ENCODE measurements around the gene PIP5K1A.
"Not testable (repeated sequence)": the region's sequence is repeated elsewhere in the genome, so short reads cannot be mapped to it uniquely, and the experiment has no call there.

The PIP5K1A gene

GRCh38 chr1:151254217-151255213 lies 56.2 kb downstream of the PIP5K1A start, which contains the start of gene PSMD4:
PSMD4 (plus strand) TSS chr1:151254734; CDS start chr1:151254783, 49 bp downstream.
- DNase-seq (ENCODE audit: low spot score), result peak; percentile 95

DNA sequence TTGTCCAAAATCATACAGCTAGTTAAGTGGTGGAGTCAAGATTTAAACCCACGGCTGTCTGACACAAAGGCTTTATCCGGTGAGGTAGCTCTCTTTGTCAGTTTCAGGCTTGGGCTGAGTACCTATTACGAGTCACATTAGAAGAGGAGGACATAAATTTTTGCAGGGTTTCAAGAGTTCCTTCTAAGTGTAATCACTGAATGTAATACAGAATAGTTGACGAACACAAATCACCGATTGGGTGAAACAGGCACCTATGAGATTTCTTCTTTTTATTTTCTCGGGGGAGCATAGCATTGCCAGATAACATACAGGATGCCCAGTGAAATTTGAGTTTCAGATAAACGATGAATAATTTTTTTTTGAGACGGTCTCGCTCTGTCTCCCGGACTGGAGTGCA lies 57.0 kb downstream of the PIP5K1A start:
- peak; percentile 29 for DNase-seq (ENCODE audit: low spot score)

GRCh38 chr1:151259351-151259750 lies 61.0 kb downstream of the PIP5K1A start:
- DNase-seq (ENCODE audit: low spot score), result no peak

GRCh38 chr1:151265446-151266236 lies 67.3 kb downstream of the PIP5K1A start:
- no peak for DNase-seq (ENCODE audit: low spot score)

GRCh38 chr1:151266315-151266714 lies 68.0 kb downstream of the PIP5K1A start:
- no peak for DNase-seq (ENCODE audit: low spot score)

DNA sequence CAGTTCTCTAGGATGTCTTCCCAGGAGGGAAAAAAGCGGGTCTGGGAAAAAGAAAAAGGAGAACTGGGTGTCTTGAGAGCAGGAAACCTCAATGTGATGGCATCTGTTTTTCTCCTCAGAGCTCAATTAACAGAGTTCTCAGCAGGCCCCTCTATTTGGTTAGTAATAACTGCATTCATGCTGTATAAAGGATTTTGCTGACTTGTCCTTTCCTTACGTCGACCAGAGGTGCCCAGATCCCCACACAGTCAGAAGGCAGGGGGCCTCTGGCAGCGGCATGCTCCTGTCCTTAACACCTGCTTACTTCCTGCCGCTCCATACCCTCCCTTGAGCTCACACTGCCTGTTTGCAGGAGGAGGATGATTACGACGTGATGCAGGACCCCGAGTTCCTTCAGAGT lies 68.5 kb downstream of the PIP5K1A start:
- DNase-seq (ENCODE audit: low spot score), result no peak

GRCh38 chr1:151267760-151268159 lies 69.4 kb downstream of the PIP5K1A start:
- no peak for DNase-seq (ENCODE audit: low spot score)

GRCh38 chr1:151273924-151274466 lies 75.6 kb downstream of the PIP5K1A start:
- DNase-seq (ENCODE audit: low spot score), result no peak

GRCh38 chr1:151275341-151275740 lies 77.0 kb downstream of the PIP5K1A start:
- not testable (repeated sequence) for DNase-seq (ENCODE audit: low spot score)

DNA sequence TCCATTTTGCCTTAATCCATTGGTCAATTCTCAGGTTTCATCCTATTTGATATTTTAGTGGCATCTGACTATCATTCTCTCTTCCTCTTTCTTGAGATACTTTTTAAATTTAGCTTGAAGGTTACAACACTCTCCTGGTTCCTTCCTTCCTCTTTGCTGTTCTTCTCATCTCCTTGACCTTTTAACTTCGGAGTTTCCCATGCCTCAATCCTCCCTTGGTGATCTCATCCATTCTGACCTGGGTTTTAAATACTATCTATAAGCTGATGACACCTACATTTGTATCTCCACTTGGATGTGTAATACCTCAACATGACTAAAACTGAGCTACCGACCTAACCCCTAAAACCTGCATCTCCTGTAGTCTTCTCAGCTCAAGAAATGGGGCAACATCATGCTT lies 78.9 kb downstream of the PIP5K1A start:
- DNase-seq (ENCODE audit: low spot score), result no peak

DNA sequence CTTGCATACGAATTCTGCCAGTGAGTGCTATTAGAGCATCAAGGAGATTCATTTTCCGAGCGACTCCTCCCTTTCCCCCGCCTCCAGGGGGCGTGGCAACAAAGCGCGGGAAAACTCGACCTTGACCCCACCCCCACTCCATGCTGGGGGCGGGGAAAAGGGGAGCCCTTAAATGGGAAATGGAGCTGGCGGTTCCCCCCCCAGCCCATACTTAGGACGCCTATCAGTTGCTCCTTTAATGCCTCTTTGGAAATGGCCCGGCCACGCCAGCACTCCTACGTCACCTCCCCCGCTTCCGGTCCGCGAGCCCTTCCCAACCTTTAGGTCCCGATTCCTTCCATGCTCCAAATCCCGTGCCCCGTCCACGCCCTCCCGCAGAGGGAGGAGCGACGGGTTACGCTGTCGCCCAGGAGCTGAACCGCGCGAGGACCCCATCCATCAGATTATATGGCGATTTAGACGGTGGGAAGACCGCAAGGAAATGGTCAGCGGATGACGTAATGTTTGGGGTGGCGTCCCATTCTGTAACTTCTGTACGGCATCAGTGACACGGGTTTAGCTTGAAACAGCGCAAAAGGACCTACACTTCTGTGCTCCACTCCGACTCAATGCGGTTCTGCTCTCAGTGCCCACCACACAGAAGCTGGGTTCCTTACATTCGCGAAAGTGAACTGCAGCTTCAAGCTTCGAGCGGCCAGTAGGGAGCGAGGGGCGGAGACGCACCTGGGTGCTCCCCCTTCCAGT lies 83.0 kb downstream of the PIP5K1A start:
- peak; percentile 95 for DNase-seq (ENCODE audit: low spot score)

DNA sequence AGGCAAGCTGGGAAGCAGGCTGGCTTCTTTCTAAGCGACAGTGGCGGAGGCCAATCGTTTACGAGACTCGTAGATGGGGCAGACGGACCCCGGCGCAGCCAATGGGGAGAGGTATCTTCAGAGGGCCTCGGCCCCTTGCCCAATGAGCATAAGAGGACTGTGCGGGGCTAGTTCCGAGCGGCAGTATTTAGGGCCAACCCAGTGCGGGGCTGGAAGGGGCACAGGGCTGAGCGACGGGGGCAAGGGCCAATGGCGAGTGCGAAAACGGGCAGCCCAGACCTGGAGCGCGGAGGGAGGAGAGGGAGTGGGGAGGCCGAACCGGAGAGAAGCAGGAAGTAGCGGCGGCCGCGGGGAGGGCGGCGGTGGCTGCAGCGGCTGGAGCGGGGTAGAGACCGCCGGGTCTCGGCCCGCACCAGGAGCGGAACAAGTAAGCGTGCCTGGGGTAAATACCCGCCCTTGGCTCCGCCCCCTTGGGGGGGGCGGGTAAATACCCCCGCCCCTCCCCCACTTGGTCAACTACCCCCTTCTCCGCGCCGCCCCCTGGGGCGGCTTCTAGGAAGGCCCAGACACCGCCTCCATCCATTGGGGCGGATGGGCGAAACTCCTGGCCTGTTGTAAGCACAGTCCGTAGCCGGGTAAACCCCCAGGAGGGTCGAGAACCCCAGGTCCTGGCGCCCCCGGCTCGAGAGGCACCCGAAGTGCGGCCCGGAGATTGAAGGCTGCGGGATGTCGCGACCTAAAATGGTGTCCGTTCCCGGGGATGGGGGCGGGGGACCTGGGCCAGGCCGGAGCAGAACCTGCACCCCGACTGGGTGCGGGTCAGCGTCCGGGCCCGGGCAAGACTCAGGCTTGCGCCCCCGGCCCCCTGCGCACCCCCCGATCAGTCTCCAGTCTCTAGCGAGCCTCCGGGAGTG lies 83.9 kb downstream of the PIP5K1A start, which contains the start of gene ZNF687:
TSS of gene ZNF687 (plus strand) at position 331 of the 914 bp plus-strand sequence. CDS start 3,993 bp downstream, outside the sequence.
- peak; percentile 96 for DNase-seq (ENCODE audit: low spot score)

GRCh38 chr1:151282883-151283725 lies 84.8 kb downstream of the PIP5K1A start:
- DNase-seq (ENCODE audit: low spot score), result no peak

DNA sequence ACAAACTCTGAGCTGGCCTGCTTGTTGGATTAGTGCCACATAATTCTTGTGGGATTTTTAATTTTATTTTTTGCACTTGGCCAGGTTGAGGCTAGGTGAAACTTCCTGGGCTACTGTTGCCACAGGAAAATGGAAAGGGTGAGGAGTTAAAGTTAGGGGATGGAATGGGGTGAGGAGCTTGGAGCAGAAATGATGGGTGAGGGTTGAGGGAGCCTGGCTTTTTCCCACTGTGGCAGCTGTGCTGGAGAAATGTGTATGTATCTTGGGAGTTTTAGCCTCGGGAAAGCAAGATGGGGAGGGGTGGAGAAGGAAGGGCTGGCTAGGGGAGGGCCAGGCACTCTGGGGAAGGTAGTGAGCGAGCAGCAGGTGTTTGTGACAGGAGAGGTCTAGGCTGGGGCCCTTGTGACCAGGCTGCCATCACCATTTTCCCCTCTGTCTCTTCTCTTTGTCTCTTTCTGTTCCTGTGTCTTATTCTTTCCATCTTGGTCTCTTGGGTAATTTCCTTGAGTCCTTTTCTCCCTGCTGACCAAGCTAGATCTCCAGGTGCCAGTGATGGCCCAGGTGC lies 85.7 kb downstream of the PIP5K1A start:
- no peak for DNase-seq (ENCODE audit: low spot score)

GRCh38 chr1:151286619-151287340 lies 88.4 kb downstream of the PIP5K1A start:
- DNase-seq (ENCODE audit: low spot score), result no peak

DNA sequence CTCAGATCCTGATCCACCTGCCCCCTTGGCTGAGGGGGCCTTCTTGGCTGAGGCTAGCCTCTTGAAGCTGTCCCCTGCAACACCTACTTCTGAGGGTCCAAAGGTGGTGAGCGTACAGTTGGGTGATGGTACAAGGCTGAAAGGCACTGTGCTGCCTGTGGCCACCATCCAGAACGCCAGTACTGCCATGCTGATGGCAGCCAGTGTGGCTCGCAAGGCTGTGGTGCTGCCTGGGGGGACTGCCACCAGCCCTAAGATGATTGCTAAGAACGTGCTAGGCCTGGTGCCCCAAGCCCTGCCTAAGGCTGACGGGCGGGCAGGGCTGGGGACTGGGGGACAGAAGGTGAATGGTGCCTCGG lies 89.0 kb downstream of the PIP5K1A start:
- no peak for DNase-seq (ENCODE audit: low spot score)

DNA sequence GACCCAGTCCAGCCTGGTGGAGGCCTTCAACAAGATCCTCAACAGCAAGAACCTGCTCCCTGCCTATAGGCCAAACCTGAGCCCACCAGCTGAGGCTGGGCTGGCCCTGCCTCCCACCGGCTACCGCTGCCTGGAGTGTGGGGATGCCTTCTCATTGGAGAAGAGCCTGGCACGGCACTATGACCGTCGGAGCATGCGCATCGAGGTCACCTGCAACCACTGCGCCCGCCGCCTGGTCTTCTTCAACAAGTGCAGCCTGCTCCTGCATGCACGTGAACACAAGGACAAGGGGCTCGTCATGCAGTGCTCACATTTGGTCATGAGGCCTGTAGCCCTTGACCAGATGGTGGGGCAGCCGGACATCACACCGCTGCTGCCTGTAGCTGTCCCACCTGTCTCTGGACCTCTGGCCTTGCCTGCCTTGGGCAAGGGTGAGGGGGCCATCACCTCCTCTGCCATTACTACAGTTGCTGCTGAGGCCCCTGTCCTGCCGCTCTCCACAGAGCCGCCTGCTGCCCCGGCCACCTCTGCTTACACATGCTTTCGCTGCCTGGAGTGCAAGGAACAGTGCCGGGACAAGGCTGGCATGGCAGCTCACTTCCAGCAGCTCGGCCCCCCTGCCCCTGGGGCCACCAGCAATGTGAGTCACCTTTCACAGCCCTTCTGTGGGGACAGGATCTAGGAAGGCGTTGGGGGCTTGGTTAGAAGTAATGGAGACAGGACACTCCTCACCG lies 89.6 kb downstream of the PIP5K1A start:
- no peak for DNase-seq (ENCODE audit: low spot score)

DNA sequence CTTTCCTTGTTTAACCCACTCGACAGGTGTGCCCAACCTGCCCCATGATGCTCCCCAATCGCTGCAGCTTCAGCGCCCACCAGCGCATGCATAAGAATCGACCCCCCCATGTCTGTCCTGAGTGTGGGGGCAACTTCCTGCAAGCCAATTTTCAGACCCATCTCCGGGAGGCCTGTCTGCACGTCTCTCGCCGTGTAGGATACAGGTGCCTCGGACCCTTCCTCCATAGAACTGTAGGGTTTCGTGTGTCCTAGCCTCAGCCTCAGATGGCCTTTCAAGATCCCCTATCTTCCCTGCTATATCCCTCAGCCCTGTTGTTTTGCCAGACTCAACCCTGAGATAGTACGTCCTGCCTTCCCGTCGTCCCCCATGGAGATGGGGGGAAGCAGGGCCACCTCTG lies 90.2 kb downstream of the PIP5K1A start:
- DNase-seq (ENCODE audit: low spot score), result no peak

Measured in hematopoietic multipotent progenitor cell treated with erythropoietin and hydrocortisone succinate and interleukin-3 and kit ligand, for 17 days (in vitro differentiated cells).